GM23248 (cell line): ENCODE results near the gene TAF1C. TPM values are rescaled to one million over a fixed set of nuclear protein-coding genes. Genes with fewer than 3 reads are reported as not detected.
"Not testable (repeated sequence)": the region's sequence is repeated elsewhere in the genome, so short reads cannot be mapped to it uniquely, and the experiment has no call there.

ENCODE experiments used
- DNase-seq: peaks from one replicate; pipeline ENCODE4 v3.0.0-alpha.2; 2015
- H2AFZ ChIP-seq: fragments of 200-600 bp; sonication (generic); 2 replicates; pipeline ENCODE4 v1.6.1; 2016; ENCODE audit warnings: antibody characterized with exemption
- H3F3A ChIP-seq: fragments of 200-600 bp; sonication (generic); 2 replicates; pipeline ENCODE4 v1.6.1; 2016; ENCODE audit warnings: mild to moderate bottlenecking, antibody characterized with exemption, mixed run types; ENCODE audit not compliant: insufficient read depth
- H3K27ac ChIP-seq: fragments of 200-600 bp; sonication (generic); 2 replicates; pipeline ENCODE4 v1.5.1; 2016; ENCODE audit warnings: mild to moderate bottlenecking
- H3K27me3 ChIP-seq: fragments of 200-600 bp; sonication (generic); replicated peaks from 2 replicates; pipeline ENCODE4 v1.6.1; 2016; ENCODE audit warnings: mild to moderate bottlenecking; ENCODE audit not compliant: insufficient read depth
- H3K36me3 ChIP-seq: fragments of 200-600 bp; sonication (generic); 2 replicates; pipeline ENCODE4 v1.6.1; 2016; ENCODE audit warnings: low read depth, mild to moderate bottlenecking
- H3K4me1 ChIP-seq: fragments of 200-600 bp; sonication (generic); 2 replicates; pipeline ENCODE4 v1.6.1; 2016; ENCODE audit warnings: mild to moderate bottlenecking; ENCODE audit not compliant: insufficient read depth
- H3K4me2 ChIP-seq: fragments of 200-600 bp; sonication (generic); one replicate; pipeline ENCODE4 v1.6.1; 2016; ENCODE audit warnings: mild to moderate bottlenecking; ENCODE audit not compliant: unreplicated experiment
- H3K4me3 ChIP-seq: fragments of 200-600 bp; sonication (generic); 2 replicates; pipeline ENCODE4 v1.5.1; 2016; ENCODE audit warnings: mild to moderate bottlenecking
- H3K79me2 ChIP-seq: fragments of 200-600 bp; sonication (generic); 2 replicates; pipeline ENCODE4 v1.6.1; 2016; ENCODE audit warnings: mild to moderate bottlenecking; ENCODE audit not compliant: insufficient read depth
- H3K9ac ChIP-seq: fragments of 200-600 bp; sonication (generic); 2 replicates; pipeline ENCODE4 v1.6.1; 2016; ENCODE audit warnings: mild to moderate bottlenecking
- H3K9me2 ChIP-seq: fragments of 200-600 bp; sonication (generic); 2 replicates; pipeline ENCODE4 v1.6.1; 2016; ENCODE audit warnings: mixed run types, mild to moderate bottlenecking, moderate library complexity; ENCODE audit not compliant: insufficient read depth
- H3K9me3 ChIP-seq: fragments of 200-600 bp; sonication (generic); one replicate; pipeline ENCODE4 v1.6.1; 2017; ENCODE audit warnings: low read depth
- H4K20me1 ChIP-seq: fragments of 200-600 bp; sonication (generic); 2 replicates; pipeline ENCODE4 v1.6.0; 2016; ENCODE audit not compliant: insufficient read depth
- EZH2 ChIP-seq: fragments of 200-600 bp; sonication (generic); IDR thresholded peaks from 2 replicates; pipeline ENCODE4 v1.6.1; 2018; ENCODE audit warnings: antibody characterized with exemption, mild to moderate bottlenecking; ENCODE audit not compliant: insufficient read depth, poor library complexity, severe bottlenecking
- EZH2phosphoT487 ChIP-seq: fragments of 200-600 bp; sonication (generic); IDR thresholded peaks from 2 replicates; pipeline ENCODE4 v1.6.1; 2018; ENCODE audit warnings: antibody characterized with exemption, moderate library complexity, mild to moderate bottlenecking, low read depth; ENCODE audit not compliant: insufficient read depth
- WGBS, 2 experiments: methylation state at CpG; one replicate each; pipeline ENCODE4 v1.1.6; 2015 to 2017; ENCODE audit warnings: low lambda C conversion rate in 2 of 2, low coverage in 1 of 2; ENCODE audit errors: missing lambda C conversion rate in 2 of 2; 5-methylcytosine and 5-hydroxymethylcytosine counted together
- in situ Hi-C: fragments of 300-500 bp; cut with MboI; formaldehyde crosslinking; loops from 2 replicates; pipeline ENCODE4 v1.15.0; 2020
- polyA plus RNA-seq: library from polyadenylated mRNA; unstranded; fragments of >200 nt; fragmentation: Nextera tagmentation; extraction: Ambion mirVana; gene quantifications from 2 replicates; pipeline ENCODE4 v1.2.1, GENCODE V29; 2016
- total RNA-seq: library from RNA; depleted of rRNA; stranded (reverse); fragments of >200 nt; shearing (Covaris generic); gene quantifications from 2 replicates; pipeline ENCODE4 v1.2.3, GENCODE V29; 2014

Gene TAF1C
- total and polyA plus RNA-seq, 2 experiments from 2014 or later, result 18.1 to 31.5 TPM

DNA sequence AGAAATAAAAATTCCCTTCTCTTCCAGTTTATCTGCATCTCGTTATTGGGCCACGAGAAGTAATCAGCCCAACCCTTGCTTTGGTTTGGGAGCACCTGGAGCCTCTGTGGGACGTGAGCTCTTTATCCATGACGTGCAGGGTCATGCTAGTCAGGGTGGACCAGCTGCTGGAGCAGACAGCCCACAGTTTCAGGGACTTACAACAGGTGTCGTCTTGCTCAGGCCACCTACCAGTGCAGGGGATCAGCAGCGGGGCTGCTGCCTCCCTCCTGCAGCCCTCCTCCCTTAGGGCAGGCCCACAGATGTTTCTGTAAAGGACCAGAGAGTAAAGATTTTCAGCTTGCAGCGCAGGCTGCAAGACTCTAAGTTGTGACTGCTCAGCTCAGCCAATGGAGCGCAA is 21.0 kb upstream of the TAF1C start:
- H3K36me3 ChIP-seq, result no peaks in the 10 kb centered on the region
- H3K79me2 ChIP-seq, result no peaks in the 10 kb centered on the region
- H4K20me1 ChIP-seq, result no peaks in the 10 kb centered on the region
- H3K27ac ChIP-seq, result no peak overlapping the region
- H3K27me3 ChIP-seq, result peaks cover 4% of the 10 kb centered on the region
- H2AFZ ChIP-seq, result no peak overlapping the region
- WGBS, 2 experiments, result 35 to 40% methylated on average over 8 of the region's 8 CpGs
- H3K9me3 ChIP-seq, result no peaks in the 10 kb centered on the region
- H3K4me3 ChIP-seq, result no peak overlapping the region
- no peak for DNase-seq
- H3K9me2 ChIP-seq, result no peaks in the 10 kb centered on the region
- H3K9ac ChIP-seq, result no peak overlapping the region
- no peaks in the 10 kb centered on the region for H3K4me1 ChIP-seq
- H3K4me2 ChIP-seq, result no peak overlapping the region
- H3F3A ChIP-seq, result no peaks in the 10 kb centered on the region
- no peak for TF ChIP-seq EZH2phosphoT487
- TF ChIP-seq EZH2, result no peak
- in situ Hi-C loops, result no loop called here

DNA sequence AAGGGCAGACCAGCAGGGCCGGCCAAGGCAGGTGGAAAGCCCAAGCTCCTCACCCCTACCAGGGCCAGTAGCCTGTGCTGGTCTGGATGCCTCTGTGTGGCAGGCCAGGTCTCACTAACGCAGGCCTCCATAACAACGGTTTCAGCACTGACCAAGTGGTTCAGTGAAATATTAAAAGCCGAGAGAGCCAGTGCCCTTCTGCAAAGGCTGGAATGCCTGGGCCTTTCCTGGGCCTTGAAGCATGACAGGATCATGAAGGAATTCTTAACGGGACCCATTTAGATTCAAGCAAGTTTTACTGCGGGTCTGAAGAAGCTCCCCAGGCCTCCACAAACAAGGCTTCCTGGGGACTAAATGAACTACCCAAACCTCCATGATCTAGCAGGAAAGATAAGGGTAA is 20.4 kb upstream of the TAF1C start:
- Histone ChIP-seq H3K27me3 (peaks cover 4% of the 10 kb centered on the region), H2AFZ (no peak overlapping the region), H3K27ac (no peak overlapping the region), H4K20me1 (no peaks in the 10 kb centered on the region), H3F3A (no peaks in the 10 kb centered on the region), H3K4me3 (no peak overlapping the region), H3K79me2 (no peaks in the 10 kb centered on the region), H3K9me2 (no peaks in the 10 kb centered on the region), H3K9me3 (no peaks in the 10 kb centered on the region), H3K36me3 (no peaks in the 10 kb centered on the region), H3K4me1 (no peaks in the 10 kb centered on the region), H3K9ac (no peak overlapping the region), H3K4me2 (no peak overlapping the region)
- TF ChIP-seq EZH2phosphoT487, result no peak
- TF ChIP-seq EZH2, result no peak
- in situ Hi-C loops, result no loop called here
- WGBS, 2 experiments, result 53 to 54% methylated on average over 6 of the region's 6 CpGs
- DNase-seq, result no peak

DNA sequence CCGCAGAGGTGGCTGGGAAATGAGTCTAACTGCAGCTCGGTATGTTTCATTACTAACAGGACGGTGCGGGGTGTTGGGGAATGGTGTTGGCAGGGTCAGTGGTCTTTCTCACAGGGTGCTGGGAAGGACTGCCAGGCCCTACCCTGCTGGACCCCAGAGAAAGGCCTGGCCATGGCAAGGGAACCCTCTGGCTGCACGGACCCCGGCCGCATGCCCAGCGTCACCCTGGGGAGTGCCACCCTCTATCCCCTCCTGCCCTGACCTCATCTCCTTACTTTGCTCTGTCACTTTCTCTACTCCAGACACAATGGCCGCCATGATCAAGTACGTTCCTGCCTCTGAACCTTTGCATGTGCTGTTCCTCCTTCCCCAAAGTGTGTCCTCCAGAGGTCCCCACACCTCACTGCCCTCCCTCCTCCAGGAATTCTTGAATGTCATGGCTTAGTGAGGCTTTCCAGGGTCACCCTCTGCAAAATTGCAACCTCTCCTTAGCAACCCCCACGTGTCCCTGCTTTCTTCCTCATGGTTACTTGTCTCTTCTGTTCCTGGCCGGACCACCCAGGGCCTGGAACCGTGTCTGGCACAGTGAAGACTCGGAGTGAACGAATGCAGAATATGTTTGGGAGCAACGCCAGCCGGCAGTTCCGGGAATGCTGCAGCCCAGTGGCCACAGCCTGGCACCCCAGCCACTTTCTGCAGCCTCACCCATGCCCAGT is 19.3 kb upstream of the TAF1C start:
- Histone ChIP-seq H3K79me2 (no peaks in the 10 kb centered on the region), H3K4me3 (no peak overlapping the region), H3K27me3 (no peaks in the 10 kb centered on the region; the same call in none of the 2 replicates), H3F3A (no peaks in the 10 kb centered on the region), H3K36me3 (no peaks in the 10 kb centered on the region), H3K4me1 (no peaks in the 10 kb centered on the region), H3K4me2 (no peak overlapping the region), H2AFZ (no peak overlapping the region), H3K9me3 (no peaks in the 10 kb centered on the region), H3K27ac (no peak overlapping the region), H3K9ac (no peak overlapping the region), H4K20me1 (no peaks in the 10 kb centered on the region), H3K9me2 (no peaks in the 10 kb centered on the region)
- WGBS, 2 experiments, result 60 to 63% methylated on average over 18 of the region's 18 CpGs
- no peak for TF ChIP-seq EZH2phosphoT487
- no peak for TF ChIP-seq EZH2
- in situ Hi-C loops, result no loop called here
- no peak for DNase-seq

- H2AFZ ChIP-seq, H3K4me3 ChIP-seq, H3K4me2 ChIP-seq, H3K79me2 ChIP-seq, H4K20me1 ChIP-seq, H3K27ac ChIP-seq, in situ Hi-C loops, H3K9ac ChIP-seq, H3K9me3 ChIP-seq, H3K9me2 ChIP-seq, H3K27me3 ChIP-seq, H3K36me3 ChIP-seq, H3F3A ChIP-seq, H3K4me1 ChIP-seq: not testable (repeated sequence)
- DNase-seq, result peak; percentile 53
- 77 to 84% methylated on average over 6 of the region's 6 CpGs for WGBS, 2 experiments
Measured at GRCh38 chr16:84205123-84205522, 18.3 kb upstream of the TAF1C start.

GRCh38 chr16:84204551-84204950 is 17.7 kb upstream of the TAF1C start:
- 81% methylated on average over 18 to 26 of the region's 26 CpGs for WGBS, 2 experiments

More at GRCh38 chr16:84204551-84204950, 17.7 kb upstream of the TAF1C start:
- H3K36me3 ChIP-seq, H3K9me2 ChIP-seq, in situ Hi-C loops, H3K9me3 ChIP-seq, H4K20me1 ChIP-seq, H3K4me2 ChIP-seq, H3K9ac ChIP-seq, H3K27ac ChIP-seq, H3K4me1 ChIP-seq, H3K27me3 ChIP-seq, H2AFZ ChIP-seq, DNase-seq, H3F3A ChIP-seq, H3K79me2 ChIP-seq, H3K4me3 ChIP-seq: not testable (repeated sequence)
